ENCODE data around the gene ASRGL1.
"Not testable (repeated sequence)": the region's sequence is repeated elsewhere in the genome, so short reads cannot be mapped to it uniquely, and the experiment has no call there.

GRCh38 chr11:62379586-62379985 is 42.3 kb downstream of the ASRGL1 start:
- not testable (repeated sequence) for TF ChIP-seq CTCF, POLR2A (IDR thresholded peaks at IDR 0.05)
